KMS-11 (cell line): ENCODE data around the gene PSMD6.

ENCODE experiments used
- H2AFZ ChIP-seq: fragments of 200-600 bp; sonication (generic); 2 replicates; pipeline ENCODE4 v1.6.1; 2016; ENCODE audit warnings: antibody characterized with exemption, mixed run types, low read depth
- H3K27ac ChIP-seq: fragments of 200-600 bp; sonication (generic); 2 replicates; pipeline ENCODE4 v1.6.1; 2016; ENCODE audit warnings: mild to moderate bottlenecking, mixed run types
- H3K27me3 ChIP-seq: fragments of 200-600 bp; sonication (generic); 2 replicates; pipeline ENCODE4 v1.6.1; 2017; ENCODE audit warnings: mild to moderate bottlenecking, low read depth, mixed run types, moderate library complexity; ENCODE audit not compliant: insufficient read depth
- H3K36me3 ChIP-seq: fragments of 200-600 bp; sonication (generic); 2 replicates; pipeline ENCODE4 v1.6.1; 2017; ENCODE audit warnings: mild to moderate bottlenecking, mixed run types; ENCODE audit not compliant: insufficient read depth
- H3K4me1 ChIP-seq: fragments of 200-600 bp; sonication (generic); 2 replicates; pipeline ENCODE4 v1.6.1; 2016; ENCODE audit warnings: mild to moderate bottlenecking, low read depth, mixed run types; ENCODE audit not compliant: poor library complexity, severe bottlenecking
- H3K4me2 ChIP-seq: fragments of 200-600 bp; sonication (generic); 2 replicates; pipeline ENCODE4 v1.7.0; 2016; ENCODE audit warnings: mild to moderate bottlenecking, mixed run types
- H3K4me3 ChIP-seq: fragments of 200-600 bp; sonication (generic); IDR thresholded peaks from 2 replicates; pipeline ENCODE4 v1.6.1; 2017; ENCODE audit warnings: low read depth, low read length, mixed read lengths; ENCODE audit not compliant: insufficient read depth
- H3K79me2 ChIP-seq: fragments of 200-600 bp; sonication (generic); 2 replicates; pipeline ENCODE4 v1.6.1; 2016; ENCODE audit warnings: low read depth, mixed run types; ENCODE audit not compliant: insufficient read depth
- H3K9ac ChIP-seq: fragments of 200-600 bp; sonication (generic); 2 replicates; pipeline ENCODE4 v1.6.1; 2016; ENCODE audit warnings: mild to moderate bottlenecking, mixed run types
- H4K20me1 ChIP-seq: fragments of 200-600 bp; sonication (generic); 2 replicates; pipeline ENCODE4 v1.6.1; 2016; ENCODE audit warnings: mild to moderate bottlenecking, mixed run types; ENCODE audit not compliant: insufficient read depth
- TF ChIP-seq, protein P1 (sequence below): fragments of 200-600 bp; sonication (generic); conservative IDR thresholded peaks from 2 replicates; pipeline ENCODE4 v1.6.1; 2017; ENCODE audit warnings: low read depth, mild to moderate bottlenecking, antibody characterized with exemption, low read length, moderate library complexity, mixed read lengths

Gene PSMD6

DNA sequence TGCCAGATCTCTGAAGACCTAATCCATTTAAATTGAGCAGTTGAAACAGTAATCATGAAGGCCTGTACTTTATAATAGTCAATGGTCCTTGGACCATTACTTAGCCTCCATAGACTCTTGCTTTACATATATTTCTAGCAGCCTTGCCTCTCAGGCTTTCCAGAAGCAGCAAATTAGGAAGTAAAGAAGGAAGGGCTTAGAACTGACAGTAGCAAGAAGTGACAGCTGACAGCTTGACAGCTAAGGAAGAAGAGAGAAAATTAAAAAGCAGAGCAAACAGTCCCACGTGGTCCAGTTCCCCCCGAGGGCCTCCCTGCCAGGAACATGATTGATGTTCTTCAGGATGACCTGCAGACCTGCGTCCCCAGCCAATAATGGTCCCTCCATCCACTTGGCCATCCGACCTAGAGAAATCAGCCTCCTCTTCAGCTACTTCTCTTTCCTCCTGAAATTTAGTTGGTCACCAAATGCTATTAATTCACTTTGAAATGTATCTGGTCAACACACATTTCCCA lies 15.0 kb upstream of the PSMD6 start:
- H3K4me2 ChIP-seq = no peak overlapping the region
- TF ChIP-seq, protein P1, sequence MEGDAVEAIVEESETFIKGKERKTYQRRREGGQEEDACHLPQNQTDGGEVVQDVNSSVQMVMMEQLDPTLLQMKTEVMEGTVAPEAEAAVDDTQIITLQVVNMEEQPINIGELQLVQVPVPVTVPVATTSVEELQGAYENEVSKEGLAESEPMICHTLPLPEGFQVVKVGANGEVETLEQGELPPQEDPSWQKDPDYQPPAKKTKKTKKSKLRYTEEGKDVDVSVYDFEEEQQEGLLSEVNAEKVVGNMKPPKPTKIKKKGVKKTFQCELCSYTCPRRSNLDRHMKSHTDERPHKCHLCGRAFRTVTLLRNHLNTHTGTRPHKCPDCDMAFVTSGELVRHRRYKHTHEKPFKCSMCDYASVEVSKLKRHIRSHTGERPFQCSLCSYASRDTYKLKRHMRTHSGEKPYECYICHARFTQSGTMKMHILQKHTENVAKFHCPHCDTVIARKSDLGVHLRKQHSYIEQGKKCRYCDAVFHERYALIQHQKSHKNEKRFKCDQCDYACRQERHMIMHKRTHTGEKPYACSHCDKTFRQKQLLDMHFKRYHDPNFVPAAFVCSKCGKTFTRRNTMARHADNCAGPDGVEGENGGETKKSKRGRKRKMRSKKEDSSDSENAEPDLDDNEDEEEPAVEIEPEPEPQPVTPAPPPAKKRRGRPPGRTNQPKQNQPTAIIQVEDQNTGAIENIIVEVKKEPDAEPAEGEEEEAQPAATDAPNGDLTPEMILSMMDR = no peak
- no peaks in the 10 kb centered on the region for H4K20me1 ChIP-seq
- no peaks in the 10 kb centered on the region for H3K79me2 ChIP-seq
- no peaks in the 10 kb centered on the region for H3K36me3 ChIP-seq
- H3K4me1 ChIP-seq = no peaks in the 10 kb centered on the region
- H3K27me3 ChIP-seq = no peaks in the 10 kb centered on the region
- no peak overlapping the region for H3K4me3 ChIP-seq
- no peak overlapping the region for H2AFZ ChIP-seq
- H3K9ac ChIP-seq = no peak overlapping the region
- H3K27ac ChIP-seq = no peak overlapping the region

DNA sequence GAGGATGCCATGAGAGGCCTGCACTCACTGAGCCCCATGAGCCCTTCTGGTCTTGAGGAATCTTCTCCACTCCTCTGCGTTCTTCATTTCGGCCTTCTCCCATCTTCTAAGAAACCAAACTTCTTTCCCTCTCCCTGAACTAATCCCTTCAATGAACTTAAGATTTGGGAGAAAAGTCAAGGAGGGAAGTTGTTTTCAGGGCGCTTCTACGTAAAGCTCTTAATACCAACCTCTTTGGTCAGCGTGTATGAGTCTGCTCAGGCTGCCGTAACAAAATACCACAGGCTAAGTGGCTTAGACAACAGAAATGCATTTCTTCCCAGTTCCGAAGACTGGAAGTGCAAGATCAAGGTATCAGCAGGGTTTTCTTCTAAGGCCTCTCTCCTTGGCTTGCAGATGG lies 13.8 kb upstream of the PSMD6 start:
- Histone ChIP-seq H3K27ac (no peak overlapping the region), H4K20me1 (no peaks in the 10 kb centered on the region), H3K79me2 (no peaks in the 10 kb centered on the region), H3K4me1 (no peaks in the 10 kb centered on the region), H3K36me3 (no peaks in the 10 kb centered on the region), H3K9ac (no peak overlapping the region), H2AFZ (no peak overlapping the region), H3K4me2 (no peak overlapping the region), H3K4me3 (no peak overlapping the region), H3K27me3 (no peaks in the 10 kb centered on the region)
- TF ChIP-seq, protein P1 = no peak

DNA sequence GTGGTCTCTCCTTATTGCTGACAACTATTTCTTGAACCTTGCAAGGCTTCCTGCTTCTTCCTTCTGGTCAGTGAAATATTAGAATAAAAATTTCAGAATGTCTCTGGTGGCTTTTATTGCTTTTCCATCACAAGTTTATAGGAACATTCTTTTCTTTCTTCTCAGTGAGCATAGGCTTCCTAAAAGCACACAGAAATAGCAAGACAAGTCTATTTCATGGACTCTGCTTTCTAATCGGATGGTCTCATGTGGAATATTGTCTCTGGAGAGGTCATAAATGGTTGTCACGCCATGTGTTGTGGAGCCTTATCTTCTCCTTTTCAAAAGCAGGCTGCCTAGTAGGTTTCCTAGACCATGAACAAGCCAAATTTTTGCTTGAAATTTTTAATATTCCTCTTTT lies 9.8 kb upstream of the PSMD6 start:
- no peak overlapping the region for H2AFZ ChIP-seq
- no peaks in the 10 kb centered on the region for H4K20me1 ChIP-seq
- TF ChIP-seq, protein P1 = no peak
- no peaks in the 10 kb centered on the region for H3K27me3 ChIP-seq
- H3K4me1 ChIP-seq = peaks cover 9% of the 10 kb centered on the region
- no peaks in the 10 kb centered on the region for H3K79me2 ChIP-seq
- H3K4me3 ChIP-seq = no peak overlapping the region
- H3K4me2 ChIP-seq = no peak overlapping the region
- no peak overlapping the region for H3K9ac ChIP-seq
- no peaks in the 10 kb centered on the region for H3K36me3 ChIP-seq
- no peak overlapping the region for H3K27ac ChIP-seq

DNA sequence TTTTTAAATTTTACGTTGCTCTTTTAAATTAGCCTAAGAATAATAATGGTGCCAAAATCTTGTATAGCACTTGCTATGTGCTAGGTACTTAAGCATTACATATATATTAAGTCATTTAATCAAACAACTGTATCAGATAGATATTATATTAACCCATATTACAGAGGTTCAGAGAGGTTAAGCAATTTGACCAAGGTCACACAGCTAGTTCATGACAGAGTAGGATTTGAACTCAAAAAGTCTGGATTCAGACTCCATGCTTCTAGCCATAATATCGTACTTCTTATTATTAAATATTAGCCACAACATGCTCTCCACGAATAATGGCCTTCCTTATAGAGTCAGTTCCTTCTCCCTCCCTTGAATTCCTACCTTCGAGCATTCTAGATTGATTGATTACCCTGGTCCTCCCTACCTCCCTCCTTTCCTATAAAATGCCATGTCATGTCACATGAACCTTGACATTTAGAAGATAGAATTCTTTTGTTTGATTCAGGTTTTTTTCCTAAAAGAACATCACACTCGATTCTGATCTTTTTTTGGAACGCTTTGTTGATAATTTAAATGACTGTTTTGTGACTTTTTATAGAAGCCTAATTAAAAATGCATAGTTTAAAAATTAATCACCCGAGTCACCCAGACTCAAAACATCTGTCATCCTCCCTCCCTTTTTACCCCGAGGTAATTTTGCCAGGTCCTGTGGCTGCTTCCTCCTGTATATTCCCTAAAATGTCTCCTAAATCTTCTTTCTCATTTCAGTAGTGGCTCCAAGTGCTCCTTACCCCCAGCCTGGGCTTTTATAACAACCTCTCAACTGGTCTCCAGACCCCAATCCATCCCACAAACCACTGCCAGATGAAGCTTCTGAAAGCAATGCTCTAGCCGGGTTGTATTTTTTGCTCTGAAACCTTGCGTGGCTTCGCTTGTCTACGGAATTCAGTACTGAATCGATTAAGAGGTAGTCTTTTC lies 8.5 kb upstream of the PSMD6 start:
- Histone ChIP-seq H3K27me3 (no peaks in the 10 kb centered on the region), H3K4me3 (no peak overlapping the region), H3K36me3 (no peaks in the 10 kb centered on the region), H3K4me2 (no peak overlapping the region), H2AFZ (no peak overlapping the region), H3K27ac (no peak overlapping the region), H3K79me2 (no peaks in the 10 kb centered on the region), H4K20me1 (no peaks in the 10 kb centered on the region), H3K9ac (no peak overlapping the region), H3K4me1 (peaks cover 9% of the 10 kb centered on the region)
- TF ChIP-seq, protein P1 = no peak
